Measurements from ENCODE around the gene OCA2.
"Not testable (repeated sequence)": the region's sequence is repeated elsewhere in the genome, so short reads cannot be mapped to it uniquely, and the experiment has no call there.

OCA2 gene

GRCh38 chr15:28098766-28099554, at the start of gene OCA2:
Gene OCA2, minus strand, starts transcription at chr15:28099315. Its CDS starts 17,441 bp downstream, at chr15:28081874.
- no peaks in the 10 kb centered on the region for H3K36me3 Mint-ChIP-seq
- H3K4me1 Mint-ChIP-seq = peaks cover 37% of the 10 kb centered on the region
- H3K27ac Mint-ChIP-seq = no peak within 1 kb of the TSS
- H3K4me3 Mint-ChIP-seq = peak within 1 kb of the TSS; percentile 74
- DNase-seq (ENCODE audit: low spot score in 2 of 2) (no peak), ATAC-seq (no peak)
- no peaks in the 10 kb centered on the region for H3K9me3 Mint-ChIP-seq

DNA sequence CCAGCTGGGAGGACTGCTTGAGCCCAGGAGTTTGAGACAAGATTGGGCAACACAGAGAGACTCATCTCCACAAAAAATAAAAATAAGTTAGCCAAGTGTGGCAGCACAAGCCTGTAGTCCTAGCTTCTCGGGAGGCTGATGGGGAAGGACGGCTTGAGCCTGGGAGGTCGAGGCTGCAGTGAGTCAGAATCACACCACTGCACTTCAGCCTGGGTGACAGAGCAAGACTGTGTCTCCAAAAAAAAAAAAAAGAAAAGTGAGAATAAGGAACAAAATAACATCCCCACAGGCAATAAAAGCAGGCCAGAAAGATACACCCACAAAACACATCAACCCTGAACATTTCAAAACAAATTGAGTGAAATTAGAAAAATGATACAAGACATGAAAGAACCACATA, 48.7 kb upstream of the OCA2 start:
- DNase-seq (ENCODE audit: low spot score in 2 of 2) = no peak

GRCh38 chr15:28145419-28145818, 46.3 kb upstream of the OCA2 start:
- DNase-seq (ENCODE audit: low spot score in 2 of 2); ATAC-seq; H3K4me1 Mint-ChIP-seq; H3K4me3 Mint-ChIP-seq; H3K27ac Mint-ChIP-seq: not testable (repeated sequence)
- Mint-ChIP-seq H3K9me3 (peaks cover 16% of the 10 kb centered on the region), H3K36me3 (peaks cover 35% of the 10 kb centered on the region)

More for the DNA sequence above, 48.7 kb upstream of the OCA2 start:
- H3K9me3 Mint-ChIP-seq = peaks cover 18% of the 10 kb centered on the region
- H3K4me1 Mint-ChIP-seq = peaks cover 6% of the 10 kb centered on the region
- no peak overlapping the region for H3K27ac Mint-ChIP-seq
- H3K36me3 Mint-ChIP-seq = peaks cover 35% of the 10 kb centered on the region
- no peak for ATAC-seq
- no peak overlapping the region for H3K4me3 Mint-ChIP-seq

- Mint-ChIP-seq H3K27ac (no peak overlapping the region), H3K36me3 (peaks cover 54% of the 10 kb centered on the region), H3K4me1 (peaks cover 17% of the 10 kb centered on the region), H3K9me3 (no peaks in the 10 kb centered on the region), H3K4me3 (no peak overlapping the region)
- no peak for DNase-seq (ENCODE audit: low spot score in 2 of 2)
- no peak for ATAC-seq
Observed at GRCh38 chr15:28140062-28140461, 40.9 kb upstream of the OCA2 start.

DNA sequence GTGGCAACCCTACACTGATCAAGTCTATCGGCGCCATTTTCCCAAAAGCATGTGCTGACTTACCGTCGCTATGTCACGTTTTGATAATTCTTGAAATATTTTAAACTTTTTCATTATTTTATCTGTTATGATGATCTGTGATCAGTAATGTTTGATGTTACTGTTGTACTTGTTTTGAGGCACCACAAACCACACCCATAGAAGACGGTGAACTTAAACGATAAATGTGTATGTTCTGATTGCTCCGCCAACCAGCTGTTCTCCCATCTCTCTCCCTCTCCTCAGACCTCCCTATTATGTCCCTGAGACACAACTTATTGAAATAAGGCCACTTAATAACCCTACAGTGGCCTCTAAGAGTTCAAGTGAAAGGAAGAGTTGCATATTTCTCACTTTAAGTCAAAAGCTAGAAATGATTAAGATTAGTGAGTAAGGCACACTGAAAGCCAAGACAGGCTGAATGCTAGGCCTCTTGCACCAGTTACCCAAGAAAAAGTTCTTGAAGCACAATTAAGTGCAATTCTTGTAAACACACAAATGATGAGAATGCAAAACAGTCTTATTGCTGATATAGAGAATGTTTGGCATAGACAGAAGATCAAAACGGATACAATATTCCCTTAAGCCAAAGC, 38.4 kb upstream of the OCA2 start:
- not testable (repeated sequence) for H3K9me3 Mint-ChIP-seq; H3K27ac Mint-ChIP-seq; H3K4me3 Mint-ChIP-seq; DNase-seq (ENCODE audit: low spot score in 2 of 2)
- ATAC-seq = peak; percentile 52
- Mint-ChIP-seq H3K36me3 (peaks cover 59% of the 10 kb centered on the region), H3K4me1 (peaks cover 17% of the 10 kb centered on the region)

- H3K9me3 Mint-ChIP-seq; H3K27ac Mint-ChIP-seq; DNase-seq (ENCODE audit: low spot score in 2 of 2); ATAC-seq; H3K4me3 Mint-ChIP-seq: not testable (repeated sequence)
- Mint-ChIP-seq H3K4me1 (peaks cover 17% of the 10 kb centered on the region), H3K36me3 (peaks cover 50% of the 10 kb centered on the region)
Observed at GRCh38 chr15:28136236-28136904, 37.3 kb upstream of the OCA2 start.

DNA sequence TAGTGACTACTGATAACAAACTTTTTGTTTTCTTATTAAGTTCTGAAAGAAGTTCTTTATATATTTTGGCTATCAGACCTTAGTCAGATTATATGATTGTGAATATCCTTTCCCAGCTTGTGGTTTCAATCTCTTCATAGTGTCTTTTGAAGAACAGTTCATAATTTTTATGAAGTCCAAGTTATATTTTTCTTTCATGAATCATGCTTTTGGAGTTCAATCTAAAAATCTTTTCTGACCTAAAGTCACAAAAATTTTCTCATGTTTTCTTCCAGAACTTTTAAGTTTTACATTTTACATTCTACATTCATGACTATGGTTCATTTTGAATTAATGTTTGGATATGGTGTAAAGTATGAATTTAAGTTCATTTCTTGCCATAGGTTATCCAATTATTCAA, 34.2 kb upstream of the OCA2 start:
- H3K36me3 Mint-ChIP-seq = peaks cover 31% of the 10 kb centered on the region
- no peak overlapping the region for H3K27ac Mint-ChIP-seq
- no peak overlapping the region for H3K4me3 Mint-ChIP-seq
- peaks cover 17% of the 10 kb centered on the region for H3K4me1 Mint-ChIP-seq
- no peaks in the 10 kb centered on the region for H3K9me3 Mint-ChIP-seq
- DNase-seq (ENCODE audit: low spot score in 2 of 2) = no peak
- no peak for ATAC-seq

- H3K4me3 Mint-ChIP-seq = no peak overlapping the region
- H3K36me3 Mint-ChIP-seq = peaks cover 31% of the 10 kb centered on the region
Observed at GRCh38 chr15:28132524-28133275, 33.6 kb upstream of the OCA2 start.

DNA sequence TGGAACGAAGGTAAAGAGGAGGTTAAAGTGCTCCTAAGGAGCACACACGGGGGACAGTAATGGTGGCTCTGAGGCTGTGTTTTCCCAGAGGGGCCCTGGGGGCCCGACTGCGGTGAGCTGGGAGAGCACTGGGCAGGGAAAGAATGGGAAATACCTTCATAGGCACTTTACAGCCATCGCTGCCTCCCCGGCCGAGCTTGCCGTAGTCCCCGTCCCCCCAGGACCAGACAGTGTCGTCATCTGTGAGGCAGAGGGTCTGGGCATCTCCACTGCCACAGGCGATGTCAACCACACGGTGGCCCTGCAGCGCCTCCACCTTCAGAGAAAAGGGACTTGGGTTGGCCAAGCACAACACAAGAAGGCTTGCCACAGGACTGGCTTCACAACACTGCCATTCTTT, 32.8 kb upstream of the OCA2 start:
- H3K36me3 Mint-ChIP-seq = peaks cover 31% of the 10 kb centered on the region
- no peak for DNase-seq (ENCODE audit: low spot score in 2 of 2)
- ATAC-seq = no peak
- H3K4me3 Mint-ChIP-seq = no peak overlapping the region
- H3K27ac Mint-ChIP-seq = no peak overlapping the region
- no peaks in the 10 kb centered on the region for H3K9me3 Mint-ChIP-seq
- peaks cover 6% of the 10 kb centered on the region for H3K4me1 Mint-ChIP-seq

More at GRCh38 chr15:28132524-28133275, 33.6 kb upstream of the OCA2 start:
- ATAC-seq (no peak), DNase-seq (ENCODE audit: low spot score in 2 of 2) (no peak)
- Mint-ChIP-seq H3K27ac (no peak overlapping the region), H3K4me1 (peaks cover 14% of the 10 kb centered on the region), H3K9me3 (no peaks in the 10 kb centered on the region)

- H3K36me3 Mint-ChIP-seq = peaks cover 31% of the 10 kb centered on the region
Observed at GRCh38 chr15:28131400-28131799, 32.3 kb upstream of the OCA2 start.

DNA sequence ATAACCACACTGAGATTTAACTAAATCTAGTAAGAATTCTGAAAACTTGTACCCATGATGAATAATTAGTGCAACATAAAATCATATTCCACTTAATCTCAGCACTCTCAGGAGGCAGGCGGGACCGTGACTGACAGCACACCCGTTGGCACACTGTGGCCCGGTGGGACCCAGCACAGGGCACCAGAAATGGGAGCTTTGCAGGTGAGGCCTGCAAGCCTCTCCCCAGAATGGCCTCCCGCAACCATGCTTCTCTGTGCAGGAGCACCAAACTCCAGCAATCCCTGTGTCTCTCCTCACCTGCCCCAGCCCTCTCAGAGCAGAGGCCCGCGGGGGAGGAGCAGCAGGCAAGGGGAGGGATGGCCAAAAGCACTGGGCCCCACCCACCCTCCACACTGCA, 31.5 kb upstream of the OCA2 start:
- Mint-ChIP-seq H3K4me1 (peaks cover 6% of the 10 kb centered on the region), H3K36me3 (peaks cover 29% of the 10 kb centered on the region), H3K4me3 (no peak overlapping the region), H3K9me3 (no peaks in the 10 kb centered on the region), H3K27ac (no peak overlapping the region)
- DNase-seq (ENCODE audit: low spot score in 2 of 2) = no peak
- ATAC-seq = no peak

More at GRCh38 chr15:28131400-28131799, 32.3 kb upstream of the OCA2 start:
- ATAC-seq (no peak), DNase-seq (ENCODE audit: low spot score in 2 of 2) (no peak)
- Mint-ChIP-seq H3K9me3 (no peaks in the 10 kb centered on the region), H3K4me3 (no peak overlapping the region), H3K27ac (no peak overlapping the region), H3K4me1 (peaks cover under 1% of the 10 kb centered on the region)

DNA sequence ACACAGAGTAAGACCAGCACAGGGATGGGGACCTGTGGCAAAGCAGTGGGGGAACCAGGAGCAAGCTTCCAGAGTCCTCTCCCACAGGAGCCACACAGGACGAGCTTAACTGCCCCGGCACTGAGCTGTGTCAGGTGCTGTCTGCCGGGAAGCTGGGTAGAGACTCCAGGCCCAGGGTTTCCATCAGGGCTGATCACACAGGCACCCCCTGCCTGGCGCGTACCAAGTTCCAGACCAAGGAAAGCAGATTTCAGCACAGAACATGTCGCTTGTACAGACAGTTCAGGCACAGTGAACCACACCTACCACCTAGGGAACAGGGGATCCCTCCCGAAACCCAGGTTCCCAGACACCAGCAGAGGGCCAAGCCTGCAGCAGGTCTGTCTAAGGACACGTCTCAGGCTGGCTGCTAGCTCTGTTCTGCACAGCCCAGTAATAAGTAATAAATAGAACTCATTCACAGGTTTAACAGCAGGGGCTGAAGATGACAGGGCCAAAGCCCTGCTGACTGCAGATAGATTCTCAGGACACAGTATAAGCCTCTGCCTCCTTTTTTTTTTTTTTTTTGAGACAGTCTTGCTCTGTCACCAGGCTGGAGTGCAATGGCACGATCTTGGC, 30.2 kb upstream of the OCA2 start:
- H3K4me3 Mint-ChIP-seq = no peak overlapping the region
- no peak for ATAC-seq
- DNase-seq (ENCODE audit: low spot score in 2 of 2) = no peak
- no peak overlapping the region for H3K27ac Mint-ChIP-seq
- peaks cover 6% of the 10 kb centered on the region for H3K4me1 Mint-ChIP-seq
- peaks cover 16% of the 10 kb centered on the region for H3K36me3 Mint-ChIP-seq
- H3K9me3 Mint-ChIP-seq = no peaks in the 10 kb centered on the region

DNA sequence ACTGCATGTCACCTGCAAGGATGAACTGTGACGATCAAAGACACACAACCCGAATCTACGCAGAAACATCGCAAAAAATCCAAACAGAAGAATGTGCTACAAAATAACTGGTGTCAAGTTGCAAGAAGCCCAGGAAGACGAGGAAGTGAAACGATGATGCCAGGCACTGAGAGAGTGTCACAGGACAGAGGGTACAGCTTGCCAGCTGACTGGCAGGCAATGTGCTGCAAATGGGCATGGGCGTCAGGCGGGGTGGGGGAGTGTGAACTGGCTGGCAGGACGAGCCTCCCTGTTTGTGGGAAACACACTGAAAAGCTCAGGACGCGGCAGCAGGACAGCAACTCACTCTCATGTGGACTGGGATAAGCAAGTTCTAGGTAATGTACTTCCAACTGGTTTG, 28.9 kb upstream of the OCA2 start:
- no peak for ATAC-seq

DNA sequence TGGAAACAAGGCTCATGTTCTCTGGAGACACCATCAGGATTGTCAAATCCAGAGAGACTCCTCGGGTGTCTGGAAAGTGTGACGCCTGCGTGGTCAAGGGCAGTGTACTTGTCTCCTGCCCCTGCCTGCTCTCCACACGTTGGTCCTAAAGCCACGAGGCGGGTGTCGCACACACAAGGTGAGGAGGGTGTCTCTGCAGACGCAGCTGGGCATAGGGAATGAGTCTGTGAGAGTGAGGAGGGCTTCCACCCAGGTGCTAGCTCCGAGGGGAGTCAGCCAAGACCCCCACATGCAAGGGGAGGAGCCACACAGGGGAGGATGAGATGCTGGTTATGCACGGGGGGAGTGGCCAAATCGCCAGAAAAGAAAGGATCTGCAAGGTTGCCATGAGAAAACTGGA, 27.9 kb upstream of the OCA2 start:
- no peak for ATAC-seq
- no peaks in the 10 kb centered on the region for H3K9me3 Mint-ChIP-seq
- no peak overlapping the region for H3K27ac Mint-ChIP-seq
- H3K4me3 Mint-ChIP-seq = no peak overlapping the region
- H3K36me3 Mint-ChIP-seq = no peaks in the 10 kb centered on the region
- DNase-seq (ENCODE audit: low spot score in 2 of 2) = no peak
- H3K4me1 Mint-ChIP-seq = peaks cover 12% of the 10 kb centered on the region

More for the DNA sequence above, 28.9 kb upstream of the OCA2 start:
- Mint-ChIP-seq H3K27ac (no peak overlapping the region), H3K9me3 (no peaks in the 10 kb centered on the region), H3K4me3 (no peak overlapping the region), H3K4me1 (peaks cover 12% of the 10 kb centered on the region), H3K36me3 (peaks cover 6% of the 10 kb centered on the region)
- DNase-seq (ENCODE audit: low spot score in 2 of 2) = no peak
